ENCODE measurements around the gene TNFSF12.
A peak's percentile ranks its signal among the peaks of the same experiment; 100 is the strongest.

The TNFSF12 gene

DNA sequence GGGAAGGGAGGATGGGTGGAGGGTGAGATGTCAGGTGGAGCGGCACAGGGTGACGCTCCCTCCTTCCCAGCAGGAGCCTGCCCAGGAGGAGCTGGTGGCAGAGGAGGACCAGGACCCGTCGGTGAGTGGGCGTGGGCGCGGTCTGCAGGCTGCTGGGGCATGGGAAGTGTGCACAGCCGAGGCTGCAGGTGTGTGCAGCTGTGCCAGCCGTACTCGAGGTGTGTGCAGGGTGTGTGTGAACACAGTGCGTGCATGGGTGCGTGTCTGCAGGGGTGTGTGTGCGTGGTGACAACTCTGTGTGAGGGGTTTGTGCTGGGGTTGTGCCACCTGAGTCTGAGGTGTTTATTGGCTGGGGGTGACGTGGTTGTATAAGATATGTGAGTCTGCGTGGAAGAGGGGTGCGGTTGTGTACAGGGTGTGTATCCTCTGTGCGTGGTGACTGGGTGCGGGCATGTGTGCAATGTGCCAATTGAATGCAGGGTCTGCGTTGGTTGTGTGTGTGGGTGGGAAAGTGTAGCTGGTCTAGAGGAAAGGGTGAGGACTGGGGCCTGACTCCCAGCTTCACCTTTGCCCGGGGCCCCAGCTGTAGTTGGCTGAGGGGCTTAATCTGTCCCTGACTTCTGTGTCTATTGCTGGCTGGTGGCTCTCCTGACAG is 670 bp downstream of the TNFSF12 start:
- peak; percentile 39 for DNase-seq

DNA sequence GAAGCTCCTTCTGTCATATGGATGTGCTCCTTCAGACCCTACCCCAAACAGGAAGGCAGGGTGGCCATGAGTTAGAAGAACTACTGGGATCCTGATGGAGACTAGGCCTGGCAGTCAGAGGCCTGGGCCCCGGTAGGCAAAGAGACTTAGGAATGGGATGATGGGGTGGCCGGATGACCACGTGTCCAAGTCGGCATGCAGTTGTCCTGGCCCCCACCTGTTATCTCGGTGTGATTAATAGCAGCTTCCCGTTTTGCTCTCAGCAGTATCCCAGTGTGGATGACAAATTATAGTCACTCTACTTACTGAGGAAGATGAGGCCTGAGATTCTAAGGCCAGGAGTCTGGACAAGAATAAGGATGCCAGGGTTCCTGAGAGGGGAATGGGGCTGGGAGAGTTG is 1.5 kb downstream of the TNFSF12 start:
- no peak for DNase-seq

DNA sequence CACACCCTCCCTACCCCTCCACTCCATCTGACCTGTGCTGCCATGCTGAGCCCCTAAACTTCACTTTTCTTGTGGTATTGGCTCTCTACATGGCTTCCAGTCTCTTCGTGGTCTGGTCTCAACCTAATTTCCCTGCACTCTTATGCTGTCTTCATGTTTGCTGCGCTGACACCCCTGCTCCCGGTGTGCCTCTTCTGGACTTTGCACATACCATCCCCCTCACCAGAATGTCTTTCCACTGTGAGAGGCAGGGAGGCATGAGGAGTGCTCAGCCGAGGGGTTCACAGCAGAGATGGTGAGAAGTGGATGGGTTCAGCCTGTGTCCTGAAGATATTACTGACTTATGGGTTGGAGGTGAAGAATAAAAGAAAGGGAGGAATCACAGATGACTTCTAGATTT is 2.5 kb downstream of the TNFSF12 start:
- no peak for DNase-seq

DNA sequence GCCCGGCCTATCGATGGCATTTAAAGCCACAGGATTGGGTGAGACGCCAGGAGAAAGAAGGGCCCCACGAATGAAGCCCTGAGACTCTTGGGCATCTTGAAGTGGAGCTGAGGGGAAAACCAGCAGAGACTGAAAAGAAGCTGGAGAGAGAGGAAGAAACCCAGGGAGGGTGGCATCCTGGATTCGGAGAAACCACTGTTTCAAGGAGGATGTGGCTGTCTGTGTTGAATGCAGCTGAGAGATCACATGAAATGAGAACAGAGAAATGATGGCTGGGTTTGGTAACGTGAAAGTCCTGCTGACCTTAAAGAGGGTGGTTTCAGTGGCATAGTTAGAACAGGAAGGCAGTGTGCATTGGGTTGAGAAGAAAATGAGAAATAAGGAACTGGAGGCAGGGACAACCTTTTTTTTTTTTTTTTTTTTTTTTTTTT is 3.8 kb downstream of the TNFSF12 start:
- peak; percentile 33 for DNase-seq

DNA sequence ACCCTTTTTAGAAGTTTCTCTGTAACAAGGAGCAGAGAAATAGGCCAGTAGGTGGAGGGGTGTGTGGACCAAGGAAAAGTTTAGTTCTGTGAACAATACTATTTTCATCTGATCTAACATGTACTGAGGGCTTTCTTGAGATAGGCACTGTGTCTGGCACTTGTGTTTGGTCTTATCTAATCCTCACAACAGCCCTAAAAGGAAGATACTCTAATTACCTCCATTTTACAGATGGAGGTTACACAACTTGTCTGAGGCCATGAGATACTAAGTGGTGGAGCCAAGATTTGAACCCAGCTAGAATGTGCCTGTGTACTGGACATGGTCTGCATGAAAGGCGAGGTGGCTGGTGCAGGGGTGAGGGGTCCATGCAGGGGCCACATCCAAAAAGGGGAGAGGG is 4.5 kb downstream of the TNFSF12 start:
- DNase-seq, result no peak

DNA sequence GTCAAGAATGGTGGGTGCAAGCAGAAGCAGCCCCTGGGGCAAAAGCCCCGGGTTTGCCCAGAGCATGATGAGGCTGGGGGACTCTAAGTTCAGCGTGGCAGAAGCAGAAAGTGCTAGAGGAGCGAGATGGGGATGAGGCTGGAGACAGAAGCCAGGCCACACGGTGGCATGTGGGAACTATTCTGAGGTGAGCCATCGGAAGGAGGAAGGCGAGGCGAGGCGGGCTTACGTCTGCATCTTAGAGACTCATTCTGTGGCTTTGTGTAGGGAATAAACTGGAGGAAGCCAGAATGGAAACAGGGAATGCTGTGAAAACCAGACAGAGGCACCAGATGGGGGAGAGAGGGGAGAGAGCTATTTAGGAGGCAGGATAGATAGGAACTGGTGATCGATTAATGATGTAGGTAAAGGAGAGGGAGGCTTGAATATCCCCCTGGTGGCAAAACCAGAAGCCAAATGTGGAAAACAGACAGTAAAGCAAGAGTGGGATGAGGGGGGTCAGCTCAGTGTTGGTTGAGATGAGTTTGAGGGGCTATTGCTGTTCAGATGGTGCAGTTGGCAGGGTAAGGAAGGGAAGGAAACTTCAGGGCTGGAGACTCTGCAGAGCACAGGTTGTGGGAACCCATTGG is 6.6 kb downstream of the TNFSF12 start:
- no peak for DNase-seq

DNA sequence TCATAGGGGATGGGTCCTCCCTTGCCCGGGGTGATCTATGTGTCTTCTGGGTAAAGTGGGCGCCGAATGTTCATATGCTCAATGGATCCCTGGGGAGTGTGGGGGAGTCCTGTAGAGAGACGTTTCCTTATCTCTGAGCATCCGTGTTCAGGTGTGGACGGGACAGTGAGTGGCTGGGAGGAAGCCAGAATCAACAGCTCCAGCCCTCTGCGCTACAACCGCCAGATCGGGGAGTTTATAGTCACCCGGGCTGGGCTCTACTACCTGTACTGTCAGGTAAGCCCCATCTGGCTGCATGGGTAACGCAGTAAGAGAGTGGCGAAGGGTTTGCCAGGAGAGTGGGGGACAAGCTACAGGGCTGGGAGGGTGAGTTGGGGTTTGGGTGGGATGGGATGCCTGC is 7.8 kb downstream of the TNFSF12 start:
- no peak for DNase-seq

DNA sequence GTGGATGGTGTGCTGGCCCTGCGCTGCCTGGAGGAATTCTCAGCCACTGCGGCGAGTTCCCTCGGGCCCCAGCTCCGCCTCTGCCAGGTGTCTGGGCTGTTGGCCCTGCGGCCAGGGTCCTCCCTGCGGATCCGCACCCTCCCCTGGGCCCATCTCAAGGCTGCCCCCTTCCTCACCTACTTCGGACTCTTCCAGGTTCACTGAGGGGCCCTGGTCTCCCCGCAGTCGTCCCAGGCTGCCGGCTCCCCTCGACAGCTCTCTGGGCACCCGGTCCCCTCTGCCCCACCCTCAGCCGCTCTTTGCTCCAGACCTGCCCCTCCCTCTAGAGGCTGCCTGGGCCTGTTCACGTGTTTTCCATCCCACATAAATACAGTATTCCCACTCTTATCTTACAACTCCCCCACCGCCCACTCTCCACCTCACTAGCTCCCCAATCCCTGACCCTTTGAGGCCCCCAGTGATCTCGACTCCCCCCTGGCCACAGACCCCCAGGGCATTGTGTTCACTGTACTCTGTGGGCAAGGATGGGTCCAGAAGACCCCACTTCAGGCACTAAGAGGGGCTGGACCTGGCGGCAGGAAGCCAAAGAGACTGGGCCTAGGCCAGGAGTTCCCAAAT is 8.4 kb downstream of the TNFSF12 start:
- DNase-seq, result no peak

DNA sequence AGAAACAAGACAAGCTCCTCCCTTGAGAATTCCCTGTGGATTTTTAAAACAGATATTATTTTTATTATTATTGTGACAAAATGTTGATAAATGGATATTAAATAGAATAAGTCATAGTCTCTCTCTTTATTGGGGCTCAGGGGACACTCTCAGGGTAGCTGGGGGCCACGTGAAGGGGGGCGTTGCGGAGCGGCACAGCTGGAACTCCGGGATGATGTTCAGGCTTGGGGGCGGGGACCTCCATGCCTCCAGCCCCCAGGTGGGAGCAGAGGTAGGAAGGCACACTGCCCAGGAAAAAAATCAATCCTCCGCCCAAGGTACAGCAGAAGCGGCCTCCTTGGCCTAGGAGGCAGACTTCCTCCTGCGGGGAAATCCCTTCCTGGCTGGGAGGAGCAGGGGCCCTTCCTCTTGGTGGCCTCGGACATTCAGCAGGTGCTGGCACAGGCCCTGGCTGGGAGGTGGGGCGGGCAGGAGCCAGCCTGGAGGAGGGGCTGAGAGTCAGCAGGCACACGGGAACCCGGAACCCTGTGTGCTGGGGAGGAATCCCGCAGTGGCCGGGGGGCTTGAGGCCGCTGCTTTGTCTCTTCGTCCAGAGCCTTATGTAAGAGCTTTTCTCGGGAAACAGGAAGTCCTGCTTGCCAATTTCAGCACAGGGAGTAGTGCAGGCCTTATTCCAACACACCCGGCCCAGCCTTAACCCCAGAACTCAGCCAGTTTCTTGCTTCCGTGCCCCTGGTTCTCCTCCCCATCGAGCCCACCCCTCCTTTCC is 9.1 kb downstream of the TNFSF12 start:
- peak; percentile 65 for DNase-seq

DNA sequence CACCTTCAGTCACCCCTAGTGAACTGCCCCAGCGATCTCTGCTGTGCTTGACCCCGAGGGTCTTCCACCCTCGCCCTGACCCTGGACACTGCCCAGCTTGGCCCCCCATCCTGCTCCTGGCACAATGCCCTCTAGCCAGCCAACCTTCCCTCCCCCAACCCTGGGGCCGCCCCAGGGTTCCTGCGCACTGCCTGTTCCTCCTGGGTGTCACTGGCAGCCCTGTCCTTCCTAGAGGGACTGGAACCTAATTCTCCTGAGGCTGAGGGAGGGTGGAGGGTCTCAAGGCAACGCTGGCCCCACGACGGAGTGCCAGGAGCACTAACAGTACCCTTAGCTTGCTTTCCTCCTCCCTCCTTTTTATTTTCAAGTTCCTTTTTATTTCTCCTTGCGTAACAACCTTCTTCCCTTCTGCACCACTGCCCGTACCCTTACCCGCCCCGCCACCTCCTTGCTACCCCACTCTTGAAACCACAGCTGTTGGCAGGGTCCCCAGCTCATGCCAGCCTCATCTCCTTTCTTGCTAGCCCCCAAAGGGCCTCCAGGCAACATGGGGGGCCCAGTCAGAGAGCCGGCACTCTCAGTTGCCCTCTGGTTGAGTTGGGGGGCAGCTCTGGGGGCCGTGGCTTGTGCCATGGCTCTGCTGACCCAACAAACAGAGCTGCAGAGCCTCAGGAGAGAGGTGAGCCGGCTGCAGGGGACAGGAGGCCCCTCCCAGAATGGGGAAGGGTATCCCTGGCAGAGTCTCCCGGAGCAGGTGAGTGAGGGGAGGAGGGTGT is 9.9 kb downstream of the TNFSF12 start, which contains the start of gene TNFSF13:
TSS of gene TNFSF13 (plus strand) at position 207 of the 776 bp plus-strand sequence. CDS start at position 497, 290 bp downstream.
- no peak for DNase-seq

DNA sequence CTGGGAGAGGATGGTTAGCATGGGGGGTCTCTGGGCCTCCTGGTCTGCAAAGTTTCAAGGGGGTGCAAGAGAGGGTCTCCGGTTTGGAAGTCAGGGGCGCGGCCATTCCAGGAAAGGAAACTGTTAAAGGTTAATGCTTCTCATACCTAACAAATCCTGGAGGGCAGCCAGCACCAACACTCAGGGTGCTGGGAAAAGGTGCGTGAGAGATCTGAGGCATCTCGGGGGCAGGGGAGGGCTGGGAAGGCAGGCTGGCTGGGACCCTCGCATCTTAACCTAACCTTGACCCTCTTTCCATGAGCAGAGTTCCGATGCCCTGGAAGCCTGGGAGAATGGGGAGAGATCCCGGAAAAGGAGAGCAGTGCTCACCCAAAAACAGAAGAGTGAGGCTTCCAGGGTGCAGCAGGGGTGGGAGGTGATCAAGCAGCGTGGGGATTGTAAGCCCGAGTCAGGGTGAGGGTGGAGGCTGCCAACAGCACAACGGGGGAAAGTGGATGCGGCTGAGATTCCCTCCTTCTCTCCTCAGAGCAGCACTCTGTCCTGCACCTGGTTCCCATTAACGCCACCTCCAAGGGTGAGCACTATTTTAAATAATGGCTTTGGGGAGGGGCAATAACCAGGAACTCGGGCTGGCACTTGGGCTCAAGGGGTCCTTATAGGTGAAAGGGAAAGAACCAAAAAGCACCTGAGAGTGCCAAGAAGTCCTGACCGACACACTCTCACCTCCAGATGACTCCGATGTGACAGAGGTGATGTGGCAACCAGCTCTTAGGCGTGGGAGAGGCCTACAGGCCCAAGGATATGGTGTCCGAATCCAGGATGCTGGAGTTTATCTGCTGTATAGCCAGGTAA is 10.7 kb downstream of the TNFSF12 start:
- DNase-seq, result no peak

DNA sequence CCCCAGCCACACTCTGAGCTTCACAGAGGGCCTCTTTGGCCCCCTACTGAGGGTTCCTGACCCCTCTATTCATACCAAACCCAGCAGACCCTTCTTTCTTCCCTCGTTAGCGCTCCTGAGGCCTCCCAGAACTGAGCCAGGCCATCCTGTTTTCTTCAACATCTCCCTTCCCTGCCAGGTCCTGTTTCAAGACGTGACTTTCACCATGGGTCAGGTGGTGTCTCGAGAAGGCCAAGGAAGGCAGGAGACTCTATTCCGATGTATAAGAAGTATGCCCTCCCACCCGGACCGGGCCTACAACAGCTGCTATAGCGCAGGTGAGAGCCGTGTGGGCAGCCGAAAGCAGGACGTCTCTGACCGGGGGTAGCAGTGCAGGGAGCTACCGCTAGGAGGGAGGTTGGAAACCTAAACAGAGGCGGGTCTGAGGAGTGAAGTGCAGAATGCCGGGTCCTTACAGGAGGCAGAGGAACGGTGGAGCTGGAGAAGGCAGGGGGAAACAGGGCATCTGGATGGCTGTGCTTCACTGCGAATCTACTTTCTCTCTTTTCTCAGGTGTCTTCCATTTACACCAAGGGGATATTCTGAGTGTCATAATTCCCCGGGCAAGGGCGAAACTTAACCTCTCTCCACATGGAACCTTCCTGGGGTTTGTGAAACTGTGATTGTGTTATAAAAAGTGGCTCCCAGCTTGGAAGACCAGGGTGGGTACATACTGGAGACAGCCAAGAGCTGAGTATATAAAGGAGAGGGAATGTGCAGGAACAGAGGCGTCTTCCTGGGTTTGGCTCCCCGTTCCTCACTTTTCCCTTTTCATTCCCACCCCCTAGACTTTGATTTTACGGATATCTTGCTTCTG is 11.5 kb downstream of the TNFSF12 start:
- peak; percentile 61 for DNase-seq

DNA sequence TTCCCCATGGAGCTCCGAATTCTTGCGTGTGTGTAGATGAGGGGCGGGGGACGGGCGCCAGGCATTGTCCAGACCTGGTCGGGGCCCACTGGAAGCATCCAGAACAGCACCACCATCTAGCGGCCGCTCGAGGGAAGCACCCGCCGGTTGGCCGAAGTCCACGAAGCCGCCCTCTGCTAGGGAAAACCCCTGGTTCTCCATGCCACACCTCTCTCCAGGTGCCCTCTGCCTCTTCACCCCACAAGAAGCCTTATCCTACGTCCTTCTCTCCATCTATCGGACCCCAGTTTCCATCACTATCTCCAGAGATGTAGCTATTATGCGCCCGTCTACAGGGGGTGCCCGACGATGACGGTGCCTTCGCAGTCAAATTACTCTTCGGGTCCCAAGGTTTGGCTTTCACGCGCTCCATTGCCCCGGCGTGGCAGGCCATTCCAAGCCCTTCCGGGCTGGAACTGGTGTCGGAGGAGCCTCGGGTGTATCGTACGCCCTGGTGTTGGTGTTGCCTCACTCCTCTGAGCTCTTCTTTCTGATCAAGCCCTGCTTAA is 12.2 kb downstream of the TNFSF12 start:
- DNase-seq, result peak; percentile 84

DNA sequence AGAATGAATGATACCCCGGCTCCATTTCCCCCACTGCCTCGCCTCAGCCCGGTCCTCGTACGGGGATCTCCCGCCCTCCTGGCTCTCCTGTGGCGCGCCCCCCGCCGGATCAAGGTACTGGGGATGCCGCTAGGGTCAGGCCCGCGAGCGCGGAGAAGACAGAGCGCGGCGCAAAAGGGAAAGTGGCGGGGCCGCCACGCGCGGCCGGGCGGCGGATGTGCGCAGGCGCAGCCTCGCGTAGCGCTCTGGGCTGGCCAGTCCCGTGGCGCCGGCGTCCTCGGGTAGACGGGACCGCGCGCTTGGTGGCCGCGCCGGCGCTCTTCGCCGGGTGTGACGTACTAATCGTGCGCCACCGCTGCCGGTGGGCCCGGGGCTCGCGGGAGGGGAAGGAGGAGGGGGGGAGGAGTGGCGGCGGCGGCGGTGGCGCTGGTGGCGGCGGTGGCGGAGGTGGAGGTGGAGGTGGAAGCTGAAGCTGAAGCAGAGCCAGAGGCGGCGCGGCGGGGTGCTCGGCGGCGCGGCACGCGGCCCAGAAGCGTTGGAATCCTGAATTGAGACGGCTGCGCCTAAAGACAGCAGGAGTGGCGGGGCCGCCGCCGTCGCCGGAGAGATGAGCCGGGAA is 12.8 kb downstream of the TNFSF12 start, which contains the start of gene SENP3:
TSS of gene SENP3 (plus strand) at position 331 of the 619 bp plus-strand sequence. CDS start 1,158 bp downstream, outside the sequence.
- DNase-seq, result peak; percentile 93

DNA sequence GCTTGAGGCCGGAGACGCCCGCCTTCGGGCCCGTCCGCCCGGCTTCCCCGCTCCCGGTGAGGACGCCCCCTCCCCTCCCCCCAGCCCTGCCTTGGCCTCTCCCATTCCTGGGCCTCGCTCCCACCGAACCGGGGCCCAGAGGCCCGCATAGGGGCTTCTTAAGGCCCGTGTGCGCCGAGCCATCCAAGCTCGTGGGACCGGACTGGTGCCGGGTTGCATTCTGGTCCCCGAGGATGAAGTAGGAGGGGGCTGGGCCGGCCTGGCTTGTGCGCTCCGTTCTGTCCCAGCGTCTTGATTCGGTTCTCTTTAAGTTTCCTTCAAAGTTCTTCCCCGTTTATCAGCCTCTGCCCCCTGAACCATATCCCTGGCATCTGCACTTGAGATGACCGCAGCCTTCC is 13.3 kb downstream of the TNFSF12 start:
- DNase-seq, result no peak

DNA sequence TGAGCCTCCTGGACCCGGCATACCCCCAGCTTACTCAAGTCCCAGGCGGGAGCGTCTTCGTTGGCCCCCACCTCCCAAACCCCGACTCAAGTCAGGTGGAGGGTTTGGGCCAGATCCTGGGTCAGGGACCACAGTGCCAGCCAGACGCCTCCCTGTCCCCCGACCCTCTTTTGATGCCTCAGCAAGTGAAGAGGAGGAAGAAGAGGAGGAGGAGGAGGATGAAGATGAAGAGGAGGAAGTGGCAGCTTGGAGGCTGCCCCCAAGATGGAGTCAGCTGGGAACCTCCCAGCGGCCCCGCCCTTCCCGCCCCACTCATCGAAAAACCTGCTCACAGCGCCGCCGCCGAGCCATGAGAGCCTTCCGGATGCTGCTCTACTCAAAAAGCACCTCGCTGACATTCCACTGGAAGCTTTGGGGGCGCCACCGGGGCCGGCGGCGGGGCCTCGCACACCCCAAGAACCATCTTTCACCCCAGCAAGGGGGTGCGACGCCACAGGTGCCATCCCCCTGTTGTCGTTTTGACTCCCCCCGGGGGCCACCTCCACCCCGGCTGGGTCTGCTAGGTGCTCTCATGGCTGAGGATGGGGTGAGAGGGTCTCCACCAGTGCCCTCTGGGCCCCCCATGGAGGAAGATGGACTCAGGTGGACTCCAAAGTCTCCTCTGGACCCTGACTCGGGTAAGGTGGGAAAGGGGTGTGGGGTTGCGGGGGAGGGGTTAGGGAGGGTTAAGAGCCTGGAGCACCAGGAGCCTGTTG is 14.4 kb downstream of the TNFSF12 start:
- DNase-seq, result no peak

DNA sequence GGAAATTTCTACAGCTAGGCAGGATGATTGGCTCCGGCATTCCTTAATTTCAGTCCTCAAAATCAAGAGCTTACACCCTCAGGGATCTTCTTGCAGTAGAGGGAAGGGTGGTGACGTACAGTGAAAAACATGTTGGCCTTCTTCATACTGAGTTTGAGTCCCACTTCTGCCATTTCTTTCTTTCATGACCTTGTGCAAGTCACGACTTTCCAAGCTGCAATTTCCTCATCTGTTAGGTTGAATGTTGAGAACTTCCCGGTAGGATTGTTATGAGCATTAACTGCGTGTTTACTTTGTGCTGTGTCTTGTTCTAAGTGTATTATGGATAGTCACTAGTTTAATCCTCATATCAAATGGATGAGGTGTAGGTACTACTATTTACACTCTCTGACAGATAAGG is 20.7 kb downstream of the TNFSF12 start:
- DNase-seq, result no peak

DNA sequence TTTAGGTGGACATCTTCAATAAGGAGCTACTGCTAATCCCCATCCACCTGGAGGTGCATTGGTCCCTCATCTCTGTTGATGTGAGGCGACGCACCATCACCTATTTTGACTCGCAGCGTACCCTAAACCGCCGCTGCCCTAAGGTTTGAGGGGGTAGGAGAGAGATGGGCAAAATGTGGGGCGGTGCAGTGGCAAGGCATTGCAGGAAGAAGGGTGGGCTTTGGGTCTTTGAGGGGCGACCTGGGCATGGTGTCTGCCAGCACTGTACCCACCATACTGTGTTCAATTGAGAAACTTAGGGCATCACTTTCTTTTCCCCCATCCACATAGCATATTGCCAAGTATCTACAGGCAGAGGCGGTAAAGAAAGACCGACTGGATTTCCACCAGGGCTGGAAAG is 21.5 kb downstream of the TNFSF12 start:
- no peak for DNase-seq

DNA sequence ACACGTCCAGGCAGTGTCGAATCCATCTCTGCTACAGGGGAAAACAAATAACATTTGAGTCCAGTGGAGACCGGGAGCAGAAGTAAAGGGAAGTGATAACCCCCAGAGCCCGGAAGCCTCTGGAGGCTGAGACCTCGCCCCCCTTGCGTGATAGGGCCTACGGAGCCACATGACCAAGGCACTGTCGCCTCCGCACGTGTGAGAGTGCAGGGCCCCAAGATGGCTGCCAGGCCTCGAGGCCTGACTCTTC is 23.4 kb downstream of the TNFSF12 start:
- no peak for DNase-seq

Measured in CD4-positive, alpha-beta T cell treated with Interferon gamma for 1 hour (primary cell).